Hematopoietic multipotent progenitor cell treated with erythropoietin and hydrocortisone succinate and interleukin-3 and kit ligand, for 6 days (in vitro differentiated cells): Measurements from ENCODE around the gene MSH4.
"Not testable (repeated sequence)": the region's sequence is repeated elsewhere in the genome, so short reads cannot be mapped to it uniquely, and the experiment has no call there.

ENCODE experiments used
- DNase-seq: peaks from one replicate; pipeline ENCODE4 v3.0.0-alpha.2; 2015

MSH4 gene

DNA sequence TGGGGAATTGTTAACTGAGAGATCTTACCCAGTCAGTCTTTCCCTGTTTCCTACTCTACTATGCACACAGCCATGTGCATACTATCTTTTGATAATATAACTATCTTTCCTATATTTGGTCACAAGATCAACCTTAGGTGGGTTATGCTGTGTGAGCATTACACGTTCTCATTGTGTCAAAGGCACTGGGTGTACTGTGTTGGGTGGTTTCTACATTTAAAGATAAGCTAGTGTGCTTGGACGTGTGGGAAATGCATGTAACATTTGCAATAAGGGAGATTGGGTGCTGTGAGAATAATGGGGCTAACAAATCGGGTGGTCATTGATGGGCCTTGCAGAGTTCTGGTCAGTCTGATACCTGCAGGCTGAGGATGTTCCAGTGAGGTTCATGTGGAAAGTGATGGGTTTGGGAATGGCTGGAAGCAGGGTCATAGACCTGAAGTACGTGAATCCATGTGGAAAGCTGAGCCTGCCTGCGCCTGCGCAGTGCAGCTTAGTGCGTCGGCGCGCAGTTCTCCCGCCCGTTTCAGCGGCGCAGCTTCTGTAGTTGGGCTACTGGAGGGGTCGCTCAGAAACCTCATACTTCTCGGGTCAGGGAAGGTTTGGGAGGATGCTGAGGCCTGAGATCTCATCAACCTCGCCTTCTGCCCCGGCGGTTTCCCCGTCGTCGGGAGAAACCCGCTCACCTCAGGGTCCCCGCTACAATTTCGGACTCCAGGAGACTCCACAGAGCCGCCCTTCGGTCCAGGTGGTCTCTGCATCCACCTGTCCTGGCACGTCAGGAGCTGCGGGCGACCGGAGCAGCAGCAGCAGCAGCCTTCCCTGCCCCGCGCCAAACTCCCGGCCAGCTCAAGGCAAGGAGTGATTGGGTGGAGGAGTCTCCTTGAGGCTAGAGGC, at the start of gene MSH4:
Gene MSH4, plus strand, starts transcription at position 507 of the 897 bp plus-strand sequence. Its CDS starts 104 bp downstream, at position 611.
- peak; percentile 57 for DNase-seq

DNA sequence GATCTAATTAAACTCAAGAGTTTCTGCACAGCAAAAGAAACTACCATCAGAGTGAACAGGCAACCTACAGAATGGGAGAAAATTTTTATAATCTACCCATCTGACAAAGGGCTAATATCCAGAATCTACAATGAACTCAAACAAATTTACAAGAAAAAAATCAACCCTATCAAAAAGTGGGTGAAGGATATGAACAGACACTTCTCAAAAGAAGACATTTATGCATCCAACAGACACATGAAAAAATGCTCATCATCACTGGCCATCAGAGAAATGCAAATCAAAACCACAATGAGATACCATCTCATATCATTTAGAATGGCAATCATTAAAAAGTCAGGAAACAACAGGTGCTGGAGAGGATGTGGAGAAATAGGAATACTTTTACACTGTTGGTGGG, 39.5 kb upstream of the MSH4 start:
- not testable (repeated sequence) for DNase-seq

DNA sequence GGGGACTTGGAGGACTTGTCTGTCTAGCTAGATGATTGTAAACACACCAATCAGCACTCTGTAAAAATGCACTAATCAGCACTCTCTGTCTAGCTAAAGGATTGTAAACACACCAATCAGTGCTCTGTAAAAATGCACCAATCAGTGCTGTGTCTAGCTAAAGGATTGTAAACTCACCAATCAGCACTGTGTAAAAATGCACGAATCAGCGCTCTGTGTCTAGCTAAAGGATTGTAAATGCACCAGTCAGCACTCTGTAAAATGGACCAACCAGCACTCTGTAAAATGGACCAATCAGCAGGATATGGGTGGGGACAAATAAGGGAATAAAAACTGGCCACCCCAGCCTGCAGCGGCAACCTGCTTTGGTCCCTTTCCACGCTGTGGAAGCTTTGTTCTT, 38.1 kb upstream of the MSH4 start:
- DNase-seq: not testable (repeated sequence)

DNA sequence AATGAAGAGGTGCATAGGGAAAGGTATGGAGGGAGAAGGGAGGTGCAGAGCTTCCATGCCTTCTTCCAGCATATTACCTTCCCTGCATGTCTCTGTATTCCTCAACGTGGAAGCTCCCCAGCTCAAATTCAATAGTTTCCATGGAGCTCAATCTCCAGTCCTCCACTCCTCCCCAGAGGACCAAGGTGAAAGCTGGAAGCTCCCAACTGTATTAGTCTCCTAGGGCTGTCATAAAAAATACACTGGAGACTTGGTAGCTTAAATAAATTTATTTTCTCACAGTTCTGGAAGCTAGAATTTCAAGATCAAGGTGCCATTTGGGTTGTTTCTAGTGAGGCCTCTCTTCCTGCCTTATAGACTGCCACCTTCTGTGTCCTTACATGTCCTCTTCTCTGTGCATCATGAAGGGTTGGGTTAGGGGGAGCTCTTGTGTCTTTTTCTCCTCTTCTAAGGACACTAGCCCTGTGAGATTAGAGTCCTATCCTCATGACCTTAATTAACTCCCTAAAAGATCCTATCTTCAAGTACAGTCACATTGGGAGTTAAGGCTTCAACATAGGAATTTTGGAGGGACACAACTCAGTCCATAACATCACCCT, 32.5 kb upstream of the MSH4 start:
- DNase-seq: peak; percentile 37

DNA sequence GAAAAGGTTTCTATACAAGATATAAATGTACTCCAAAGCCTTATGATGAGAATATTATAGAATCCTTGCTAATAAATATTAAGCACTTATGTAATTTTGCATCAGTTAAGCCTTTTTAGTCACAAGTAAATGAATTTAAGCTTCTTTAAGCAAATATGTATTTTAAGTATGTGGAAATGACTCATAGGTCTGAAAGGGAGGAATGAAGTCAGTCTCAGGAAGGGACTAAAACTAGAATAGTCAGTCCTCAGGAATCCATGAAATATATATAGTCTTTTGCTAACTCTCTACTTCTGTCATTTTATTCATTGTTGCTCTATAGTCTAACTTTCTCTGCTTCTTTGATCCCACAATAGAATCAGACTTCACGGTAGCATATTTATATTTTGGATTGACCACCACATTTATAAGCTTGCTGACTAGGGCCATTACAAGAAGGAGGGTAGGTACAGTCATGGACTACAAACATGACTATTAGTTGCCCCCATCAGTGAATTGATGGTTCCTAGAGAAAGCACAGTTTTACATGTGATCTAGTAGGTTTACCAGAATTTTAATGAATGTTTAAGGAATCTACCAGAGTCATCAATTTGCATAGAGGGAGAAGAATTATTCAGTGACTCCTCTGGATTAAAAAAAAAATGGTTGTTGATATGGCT, 30.9 kb upstream of the MSH4 start:
- no peak for DNase-seq

DNA sequence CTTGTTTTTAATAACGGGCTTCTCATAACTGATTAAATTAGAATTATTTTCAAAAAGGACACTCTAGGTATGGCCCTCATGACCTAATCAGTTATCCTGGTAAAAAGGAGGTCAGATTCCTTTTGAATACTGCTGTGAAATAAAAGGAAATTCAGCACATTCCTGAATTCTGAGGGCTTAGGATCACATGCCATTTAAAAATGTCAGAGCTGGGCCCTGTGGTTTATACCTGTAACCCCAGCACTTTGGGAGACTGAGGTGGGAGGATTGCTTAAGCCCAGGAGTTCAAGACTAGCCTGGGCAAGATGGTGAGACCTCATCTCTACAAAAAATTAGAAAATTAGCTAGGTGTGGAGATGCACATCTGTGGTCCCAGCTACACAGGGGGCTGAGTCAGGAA, 28.7 kb upstream of the MSH4 start:
- DNase-seq: no peak

DNA sequence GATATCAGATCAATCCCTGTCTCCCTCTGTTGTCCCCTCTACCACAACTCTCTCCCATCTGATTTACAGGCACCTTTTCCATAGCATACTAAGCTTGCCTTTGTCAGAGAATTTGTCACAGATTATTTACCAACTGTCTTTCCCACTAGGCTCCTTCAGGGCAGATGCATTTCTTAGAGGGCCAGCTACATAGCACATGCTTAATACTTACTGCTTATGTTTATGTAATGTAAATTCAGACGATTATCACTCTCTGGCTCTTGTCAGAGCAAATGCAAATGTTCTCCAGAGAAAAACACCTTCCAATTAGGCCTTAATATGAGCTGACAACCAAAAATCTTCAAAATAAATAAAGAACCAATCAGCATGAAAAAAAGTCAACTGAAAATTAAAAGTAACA, 25.9 kb upstream of the MSH4 start:
- no peak for DNase-seq

DNA sequence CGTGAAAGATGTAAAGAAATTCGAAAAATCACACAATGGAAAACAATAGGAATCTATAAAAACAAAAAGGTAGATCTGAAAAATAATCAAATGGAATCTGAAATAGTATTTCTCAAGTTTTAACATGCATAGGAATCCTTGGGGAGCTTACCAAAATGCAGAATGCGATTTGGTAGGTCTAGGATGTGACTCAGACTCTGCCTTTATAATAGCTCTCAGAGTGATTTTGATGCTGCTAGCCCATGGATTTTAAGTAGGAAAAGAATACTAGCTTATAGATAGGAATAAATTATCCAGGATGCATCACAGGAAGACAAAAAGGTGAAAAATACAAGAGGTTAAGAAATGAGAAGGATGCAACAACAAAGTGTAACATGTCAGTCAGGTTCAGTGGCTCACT, 24.7 kb upstream of the MSH4 start:
- DNase-seq: no peak

DNA sequence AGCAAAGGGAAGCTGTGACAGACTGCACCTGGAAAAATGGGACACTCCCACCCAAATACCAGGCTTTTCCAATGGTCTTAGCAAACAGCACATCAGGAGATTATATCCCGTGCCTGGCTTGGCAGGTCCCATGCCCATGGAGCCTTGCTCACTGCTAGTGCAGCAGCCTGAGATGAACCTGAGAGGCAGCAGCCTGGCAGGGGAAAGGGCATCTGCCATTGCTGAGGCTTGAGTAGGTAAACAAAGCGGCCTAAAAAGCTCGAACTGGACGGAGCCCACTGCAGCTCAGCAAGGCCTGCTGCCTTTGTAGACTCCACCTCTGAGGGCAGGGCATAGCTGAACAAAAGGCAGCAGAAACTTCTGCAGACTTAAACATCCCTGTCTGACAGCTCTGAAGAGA, 18.9 kb upstream of the MSH4 start:
- DNase-seq: not testable (repeated sequence)

DNA sequence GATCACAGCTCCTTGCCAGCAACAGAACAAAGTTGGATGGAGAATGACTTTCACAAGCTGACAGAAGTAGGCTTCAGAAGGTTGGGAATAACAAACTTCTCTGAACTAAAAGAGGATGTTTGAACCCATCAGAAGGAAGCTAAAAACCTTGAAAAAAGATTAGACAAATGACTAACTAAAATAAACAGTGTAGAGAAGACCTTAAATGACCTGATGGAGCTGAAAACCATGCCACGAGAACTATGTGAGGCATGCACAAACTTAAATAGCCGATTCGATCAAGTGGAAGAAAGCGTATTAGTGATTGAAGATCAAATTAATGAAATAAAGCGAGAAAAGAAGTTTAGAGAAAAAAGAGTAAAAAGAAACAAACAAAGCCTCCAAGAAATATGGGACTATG, 18.0 kb upstream of the MSH4 start:
- DNase-seq: not testable (repeated sequence)

DNA sequence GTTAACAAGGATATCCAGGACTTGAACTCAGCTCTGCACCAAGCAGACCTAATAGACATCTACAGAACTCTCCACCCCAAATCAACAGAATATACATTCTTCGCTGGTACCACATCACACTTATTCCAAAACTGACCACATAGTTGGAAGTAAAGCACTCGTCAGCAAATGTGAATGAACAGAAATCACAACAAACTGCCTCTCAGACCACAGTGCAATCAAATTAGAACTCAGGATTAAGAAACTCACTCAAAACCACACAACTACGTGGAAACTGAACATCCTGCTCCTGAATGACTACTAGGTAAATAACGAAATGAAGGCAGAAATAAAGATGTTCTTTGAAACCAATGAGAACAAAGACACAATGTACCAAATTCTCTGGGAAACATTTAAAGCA, 16.5 kb upstream of the MSH4 start:
- DNase-seq: not testable (repeated sequence)

DNA sequence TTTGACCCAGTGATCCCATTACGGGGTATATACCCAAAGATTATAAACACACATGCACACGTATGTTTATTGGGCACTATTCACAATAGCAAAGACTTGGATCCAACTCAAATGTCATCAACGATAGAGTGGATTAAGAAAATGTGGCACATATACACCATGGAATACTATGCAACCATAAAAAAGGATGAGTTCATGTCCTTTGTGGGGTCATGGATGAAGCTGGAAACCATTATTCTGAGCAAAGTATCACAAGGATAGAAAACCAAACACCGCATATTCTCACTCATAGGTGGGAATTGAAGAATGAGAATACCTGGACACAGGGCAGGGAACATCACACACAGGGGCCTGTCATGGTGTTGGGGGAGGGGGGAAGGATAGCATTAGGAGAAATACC, 12.8 kb upstream of the MSH4 start:
- DNase-seq: not testable (repeated sequence)

DNA sequence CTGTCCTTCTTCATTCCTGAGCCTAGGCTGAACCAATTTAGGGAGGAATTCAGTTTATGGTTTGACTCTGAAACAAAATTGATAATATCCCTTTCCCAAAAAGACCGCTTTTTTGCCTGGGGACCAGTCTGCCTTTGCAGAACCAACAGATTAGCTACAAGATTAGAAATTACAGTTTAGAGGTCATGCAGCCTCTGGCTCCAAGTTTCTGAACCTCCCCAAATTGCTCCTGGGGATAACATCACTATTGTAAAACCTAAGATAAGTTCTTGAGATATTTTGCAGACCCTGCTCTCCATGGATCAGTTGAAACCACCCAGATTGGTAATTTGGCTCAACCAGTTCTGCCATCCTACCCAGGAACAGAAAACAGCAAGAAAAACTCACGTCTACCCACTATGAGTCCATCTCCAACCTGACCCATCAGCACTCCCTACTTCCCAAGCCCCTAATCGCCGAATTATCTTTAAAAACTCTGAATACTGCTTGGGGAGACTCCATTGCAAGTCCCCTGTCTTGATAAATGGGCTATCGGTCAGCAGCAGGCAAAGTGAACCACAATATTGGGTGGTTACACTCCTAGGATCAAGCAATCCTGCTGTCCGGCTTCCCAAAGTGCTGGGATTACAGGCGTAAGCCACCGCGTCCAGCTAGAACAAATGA, 11.2 kb upstream of the MSH4 start:
- DNase-seq: no peak

DNA sequence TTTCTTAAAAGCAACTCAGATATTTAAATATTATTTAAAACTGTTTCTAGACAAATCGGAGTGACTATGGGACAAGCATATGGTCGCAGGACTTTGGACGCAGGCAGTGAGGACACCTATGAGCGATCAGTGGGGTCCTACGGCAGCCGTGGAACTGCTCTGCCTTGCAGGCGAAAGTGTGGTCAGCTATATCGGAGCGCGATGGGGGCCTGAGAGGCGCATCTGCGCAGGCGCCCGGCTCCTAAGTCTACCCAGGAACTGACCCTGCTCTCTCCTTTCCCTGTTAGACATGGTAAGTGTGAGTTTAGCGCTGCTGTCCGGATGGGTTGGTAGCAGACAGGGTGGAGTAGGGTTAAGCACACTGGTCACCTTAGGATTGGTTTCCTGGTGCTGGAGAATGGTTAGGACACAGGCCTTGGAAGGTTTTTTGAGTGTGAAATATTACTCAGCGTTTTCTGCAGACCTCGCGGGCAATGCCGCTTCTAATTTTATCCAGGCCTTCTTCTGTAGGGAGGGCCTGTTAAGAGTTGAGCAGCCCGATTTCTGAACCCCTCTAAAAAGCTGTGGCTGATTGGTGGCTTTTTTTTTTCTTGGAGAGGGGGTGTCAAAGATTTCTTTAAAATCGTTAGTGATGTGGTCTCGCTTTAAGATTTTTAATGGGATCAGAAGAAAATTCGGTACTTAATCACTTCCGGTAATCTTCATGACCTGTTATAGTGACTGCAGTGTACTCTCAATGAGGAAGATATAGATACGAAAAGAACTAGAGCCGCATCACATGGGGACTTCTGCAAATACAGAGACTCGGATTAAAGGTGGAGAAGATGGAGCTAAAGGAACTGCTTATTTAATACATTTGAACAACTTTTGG, 10.5 kb upstream of the MSH4 start, which contains the start of gene RABGGTB:
Gene RABGGTB, plus strand, starts transcription at position 274 of the 871 bp plus-strand sequence. Its CDS starts 16 bp downstream, at position 290.
- peak; percentile 99 for DNase-seq

DNA sequence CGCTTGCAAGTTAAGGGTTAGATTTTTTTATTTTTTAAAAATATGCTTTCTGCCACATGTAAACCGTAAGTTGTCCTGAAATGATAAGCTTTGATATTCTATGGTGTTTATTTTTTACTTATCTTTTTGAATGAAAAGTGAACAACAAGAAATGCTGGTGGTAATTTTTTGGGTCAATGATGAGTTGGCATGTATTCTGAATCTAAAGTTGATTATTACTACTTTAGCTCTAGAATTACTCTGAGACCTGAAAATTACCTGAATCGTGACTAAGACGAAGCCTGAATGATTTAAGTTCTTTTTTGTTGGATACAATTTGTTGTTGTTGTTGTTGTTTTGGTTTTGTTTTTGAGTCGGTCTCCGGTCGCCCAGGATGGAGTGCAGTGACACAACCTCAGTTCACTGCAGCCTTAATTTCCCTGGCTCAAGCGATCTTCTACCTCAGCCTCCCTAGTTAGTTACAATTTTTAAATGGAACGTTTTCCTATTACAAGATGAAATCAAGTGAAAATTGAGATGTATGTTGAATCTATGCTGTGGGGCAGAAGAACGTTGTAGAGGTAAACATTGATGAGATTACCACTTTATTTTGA, 9.7 kb upstream of the MSH4 start:
- DNase-seq: no peak

DNA sequence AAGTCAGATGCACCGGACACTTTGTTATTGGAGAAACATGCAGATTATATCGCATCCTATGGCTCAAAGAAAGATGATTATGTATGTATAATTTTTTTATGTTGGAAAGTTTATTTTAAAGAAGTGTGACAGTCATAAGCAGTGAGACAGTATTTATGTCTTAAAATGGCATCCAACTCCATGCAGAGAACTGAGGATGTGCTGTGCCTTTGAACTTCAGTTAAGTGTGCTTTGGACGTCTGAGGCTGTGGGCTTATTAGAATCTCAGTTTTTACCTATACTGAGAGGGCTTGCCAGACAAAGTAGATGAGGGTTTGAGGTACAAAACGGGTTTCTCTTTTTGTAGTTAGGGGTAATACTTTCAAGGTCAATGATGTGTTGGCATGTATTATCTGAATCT, 9.2 kb upstream of the MSH4 start:
- DNase-seq: peak; percentile 33

DNA sequence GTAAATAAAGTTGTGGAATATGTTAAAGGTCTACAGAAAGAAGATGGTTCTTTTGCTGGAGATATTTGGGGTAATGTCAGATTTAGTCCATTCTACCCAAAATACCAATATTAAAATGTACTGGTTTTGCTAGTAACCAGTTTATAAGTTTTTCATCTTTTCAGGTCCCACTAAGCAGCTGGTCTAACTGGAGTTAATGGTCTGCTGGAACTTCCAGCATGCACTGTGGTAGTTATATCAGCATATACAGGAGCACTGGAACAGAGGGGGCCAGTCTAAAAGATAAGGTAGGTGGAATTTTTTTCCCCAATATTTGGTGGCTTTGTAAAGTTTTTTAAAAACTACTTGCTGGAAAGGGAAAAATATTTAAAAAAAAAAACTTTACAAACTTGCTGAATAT, 6.7 kb upstream of the MSH4 start:
- DNase-seq: peak; percentile 51

DNA sequence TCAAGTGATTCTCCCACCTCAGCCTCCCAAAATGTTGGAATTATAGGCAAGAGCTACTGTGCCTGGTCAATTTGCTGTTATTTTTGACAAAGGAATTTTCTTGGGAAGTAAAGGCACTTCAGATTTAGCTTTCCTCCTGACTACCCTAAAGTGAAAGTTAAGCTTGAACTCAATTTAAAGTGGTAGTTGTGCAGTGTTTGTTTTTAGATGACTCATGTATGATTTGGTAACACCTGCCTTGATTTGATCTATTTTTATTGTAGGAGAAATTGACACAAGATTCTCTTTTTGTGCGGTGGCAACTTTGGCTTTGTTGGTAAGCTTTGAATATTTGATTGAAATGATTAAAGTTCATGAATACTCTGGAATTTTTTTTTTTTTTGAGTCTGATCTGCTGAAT, 5.7 kb upstream of the MSH4 start:
- peak; percentile 24 for DNase-seq

DNA sequence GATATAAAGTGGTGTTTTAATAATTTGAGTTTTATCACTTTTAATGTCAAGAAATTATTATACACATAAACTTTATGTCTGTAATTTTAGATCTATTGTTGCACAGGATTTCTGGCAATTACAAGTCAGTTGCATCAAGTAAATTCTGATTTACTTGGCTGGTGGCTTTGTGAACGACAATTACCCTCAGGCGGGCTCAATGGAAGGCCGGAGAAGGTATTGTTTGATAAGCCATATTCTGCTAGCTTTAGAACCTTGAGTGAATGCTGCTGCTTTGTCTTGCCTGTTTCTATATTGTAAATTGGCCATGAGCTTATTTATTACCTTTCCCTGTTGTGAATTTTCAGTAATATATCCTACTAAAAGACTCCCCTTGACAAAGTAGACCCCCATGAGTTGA, 4.6 kb upstream of the MSH4 start:
- DNase-seq: peak; percentile 10

DNA sequence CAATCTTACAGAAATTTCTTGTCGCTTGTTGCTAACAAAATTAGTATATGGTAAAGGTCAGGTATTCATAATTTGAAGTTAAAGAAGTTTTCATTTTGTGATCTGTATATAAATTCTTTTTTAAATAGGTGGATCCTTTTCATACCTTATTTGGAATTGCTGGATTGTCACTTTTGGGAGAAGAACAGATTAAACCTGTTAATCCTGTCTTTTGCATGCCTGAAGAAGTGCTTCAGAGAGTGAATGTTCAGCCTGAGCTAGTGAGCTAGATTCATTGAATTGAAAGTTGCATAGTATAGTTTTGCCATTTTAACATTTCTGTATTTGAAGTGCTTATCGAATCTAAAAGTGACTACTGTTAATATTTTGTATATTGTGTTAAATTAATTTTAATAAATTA, 2.3 kb upstream of the MSH4 start:
- peak; percentile 15 for DNase-seq

DNA sequence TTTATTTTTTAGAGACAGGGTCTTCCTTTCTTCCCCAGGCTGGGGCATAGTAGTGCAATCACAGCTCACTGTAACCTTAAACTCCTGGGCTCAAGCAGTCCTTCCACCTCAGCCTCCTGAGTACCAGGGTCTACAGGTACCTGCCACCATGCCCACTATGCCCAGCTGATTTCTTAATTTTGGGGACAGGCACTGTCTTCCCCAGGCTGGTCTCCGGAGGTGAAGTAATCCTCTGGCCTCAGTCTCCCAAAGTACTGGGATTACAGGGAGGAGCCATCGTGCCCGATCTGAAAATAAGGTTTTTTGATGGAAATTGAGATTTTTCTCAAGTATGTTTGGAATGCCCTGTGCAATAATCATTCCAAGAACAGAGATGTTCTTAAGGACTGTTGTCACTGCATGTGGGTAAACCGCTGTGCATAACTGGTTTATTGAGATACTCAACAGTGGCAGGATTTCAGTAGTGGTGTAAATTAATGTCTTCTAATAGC, 934 bp upstream of the MSH4 start:
- DNase-seq: peak; percentile 41

DNA sequence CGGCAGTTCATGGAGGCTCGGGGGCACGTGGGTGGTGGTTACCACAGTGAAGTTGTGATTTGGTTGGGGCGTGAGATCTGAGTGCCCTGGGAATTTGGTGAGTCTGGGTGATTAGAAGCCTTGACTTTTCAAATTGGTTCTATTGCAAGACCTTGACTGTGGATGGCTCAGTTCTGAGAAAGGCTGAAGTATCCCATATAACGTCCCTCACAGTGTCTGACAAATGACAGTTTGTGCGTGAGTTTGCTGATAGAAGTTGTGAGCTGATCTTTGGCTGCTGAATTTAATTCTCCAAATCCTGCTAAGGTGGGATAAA, 549 bp downstream of the MSH4 start:
- DNase-seq: peak; percentile 48
